ENCODE results near the gene WNT16. TPM values are rescaled to one million over a fixed set of nuclear protein-coding genes. Genes with fewer than 3 reads are reported as not detected.
A peak's percentile ranks its signal among the peaks of the same experiment; 100 is the strongest.
"Not testable (repeated sequence)": the region's sequence is repeated elsewhere in the genome, so short reads cannot be mapped to it uniquely, and the experiment has no call there.

The WNT16 gene, protein sequence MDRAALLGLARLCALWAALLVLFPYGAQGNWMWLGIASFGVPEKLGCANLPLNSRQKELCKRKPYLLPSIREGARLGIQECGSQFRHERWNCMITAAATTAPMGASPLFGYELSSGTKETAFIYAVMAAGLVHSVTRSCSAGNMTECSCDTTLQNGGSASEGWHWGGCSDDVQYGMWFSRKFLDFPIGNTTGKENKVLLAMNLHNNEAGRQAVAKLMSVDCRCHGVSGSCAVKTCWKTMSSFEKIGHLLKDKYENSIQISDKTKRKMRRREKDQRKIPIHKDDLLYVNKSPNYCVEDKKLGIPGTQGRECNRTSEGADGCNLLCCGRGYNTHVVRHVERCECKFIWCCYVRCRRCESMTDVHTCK
- polyA plus RNA-seq (ENCODE audit: low read depth in 6 of 6), result 1 to 10 TPM in 5 of 6 donors, under 1 TPM in 1; 1.00 to 4.3 (median 2.9) TPM

DNA sequence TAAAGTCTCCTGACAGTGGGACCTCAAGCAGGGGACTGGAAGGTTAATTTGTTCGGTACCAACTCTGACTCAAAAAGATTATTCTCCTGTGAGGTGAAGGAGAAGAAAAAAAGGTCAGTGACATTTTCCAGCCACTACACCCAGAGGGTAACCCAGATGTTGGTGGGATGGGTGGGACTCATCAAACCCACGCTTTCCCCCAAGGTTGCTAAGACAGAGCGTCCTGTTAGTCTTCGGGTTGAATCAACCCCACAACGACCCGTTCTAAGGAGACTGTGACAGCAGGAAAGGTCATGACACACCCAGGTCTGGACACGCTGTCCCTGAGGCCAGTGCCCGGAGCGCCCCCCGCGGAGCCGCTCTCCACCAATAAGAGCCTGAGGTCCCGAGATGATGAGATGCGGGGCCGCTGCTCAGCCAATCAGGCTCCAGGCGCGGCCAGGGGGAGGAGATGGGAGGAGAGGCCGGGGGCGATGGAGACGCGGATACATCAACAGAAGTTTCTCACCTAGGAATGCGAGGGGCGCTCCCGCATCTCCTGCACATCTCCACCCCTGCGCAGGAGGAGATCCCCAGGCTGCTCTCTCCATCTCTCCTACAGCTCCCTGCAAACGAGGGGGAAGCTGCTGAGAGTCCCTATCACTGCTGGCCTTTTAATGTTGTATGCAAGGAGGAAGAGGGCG, at the start of gene WNT16:
Gene WNT16 (plus strand): TSS at position 493 of the 683 bp plus-strand sequence. CDS start 293 bp downstream, outside the sequence.
- H3K27me3 Mint-ChIP-seq, result no peaks in the 10 kb centered on the region
- H3K4me3 Mint-ChIP-seq, result peak within 1 kb of the TSS; percentile 95 to 99 (median 96)
- peak; percentile 44 to 51 for ATAC-seq (ENCODE audit: low read depth in 2 of 2)
- peak within 1 kb of the TSS; percentile 38 to 92 (median 68) for H3K27ac Mint-ChIP-seq
- H3K36me3 Mint-ChIP-seq, result peaks cover 0 to 12% of the 10 kb centered on the region in 2 donors
- peaks cover 35 to 44% (median 37%) of the 10 kb centered on the region in 3 donors for H3K4me1 Mint-ChIP-seq
- no peaks in the 10 kb centered on the region for H3K9me3 Mint-ChIP-seq
- peak; percentile 33 for DNase-seq

DNA sequence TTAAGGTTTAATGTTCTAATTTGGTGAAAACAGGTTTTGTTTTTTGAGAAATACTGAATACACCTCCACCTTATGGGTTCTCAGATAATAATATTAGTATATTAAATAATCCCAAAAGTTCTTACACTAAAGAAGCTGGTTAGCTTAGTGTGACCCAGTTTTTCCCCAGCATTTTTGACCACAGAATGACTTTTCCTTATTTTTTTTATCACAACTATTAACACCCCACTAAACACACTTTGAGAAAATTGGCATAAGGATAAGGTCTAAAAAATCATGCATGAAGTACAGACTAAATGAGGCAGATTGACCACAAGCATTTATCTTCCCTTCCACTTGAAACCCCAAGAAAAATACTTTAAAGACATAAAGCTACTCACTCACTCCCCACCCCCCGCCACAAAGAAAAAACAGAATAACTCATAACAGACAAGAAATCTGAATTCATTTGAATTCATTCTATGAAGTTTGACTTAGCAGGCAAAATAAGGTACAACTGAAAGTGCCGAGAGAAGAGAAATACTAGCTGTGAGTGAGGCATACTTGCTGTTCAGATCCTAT, 49.7 kb upstream of the WNT16 start:
- Mint-ChIP-seq H3K27me3 (no peaks in the 10 kb centered on the region), H3K4me3 (no peak overlapping the region), H3K9me3 (peaks cover 0 to 8% (median 4%) of the 10 kb centered on the region in 7 donors), H3K36me3 (peaks cover 30 to 32% of the 10 kb centered on the region in 2 donors), H3K27ac (peak overlapping the region in 2 of 6 donors; percentile 4 to 13), H3K4me1 (peaks cover 25 to 34% (median 27%) of the 10 kb centered on the region in 3 donors)
- DNase-seq, result no peak
- ATAC-seq (ENCODE audit: low read depth in 2 of 2), result no peak

DNA sequence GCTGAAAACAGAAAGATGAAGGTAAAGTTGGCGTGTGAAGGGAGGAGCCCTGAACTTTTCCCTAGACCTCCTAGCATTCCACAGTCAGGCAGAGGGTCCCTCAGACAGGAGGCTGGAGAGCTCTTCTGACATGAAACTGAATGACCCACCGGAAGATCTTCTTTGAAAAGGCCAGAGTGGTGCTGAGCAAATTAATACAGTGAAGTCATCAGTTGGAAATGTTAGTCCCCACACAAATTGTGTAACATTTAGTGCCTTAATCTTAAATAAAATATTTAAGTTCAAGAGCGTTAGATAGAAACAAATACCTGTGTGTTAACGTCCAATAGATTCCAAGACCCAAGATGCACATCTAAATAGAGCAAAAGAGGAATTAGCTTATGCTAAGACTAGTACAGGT, 49.0 kb upstream of the WNT16 start:
- ATAC-seq (ENCODE audit: low read depth in 2 of 2) (no peak), DNase-seq (no peak)
- Mint-ChIP-seq H3K4me3 (no peak overlapping the region), H3K9me3 (peaks cover 0 to 15% (median 11%) of the 10 kb centered on the region in 7 donors), H3K27me3 (no peaks in the 10 kb centered on the region), H3K27ac (no peak overlapping the region), H3K4me1 (peaks cover 25 to 34% (median 30%) of the 10 kb centered on the region in 3 donors), H3K36me3 (peaks cover 35 to 37% of the 10 kb centered on the region in 2 donors)

DNA sequence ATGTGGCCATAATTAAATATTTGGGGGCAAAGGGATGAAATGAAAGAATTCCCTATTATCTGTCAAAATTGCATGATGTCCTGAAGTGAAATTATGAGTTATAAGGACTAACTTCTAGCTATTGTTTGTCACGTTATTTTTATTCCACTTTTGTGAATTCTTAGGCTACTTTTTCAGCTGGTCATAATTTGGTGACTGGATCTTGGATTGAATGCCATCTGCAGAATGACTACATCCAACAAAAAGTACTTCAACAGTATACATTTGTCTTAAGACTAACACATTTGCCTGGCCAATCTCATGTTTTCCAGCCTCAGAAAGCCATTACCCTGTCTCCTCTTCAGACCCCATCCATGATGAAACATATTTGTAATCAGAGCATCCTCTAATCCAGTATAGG, 48.1 kb upstream of the WNT16 start:
- Mint-ChIP-seq H3K4me3 (no peak overlapping the region), H3K9me3 (peaks cover 4 to 23% (median 19%) of the 10 kb centered on the region in 7 donors), H3K4me1 (peaks cover 28 to 38% (median 37%) of the 10 kb centered on the region in 3 donors), H3K36me3 (peaks cover 38 to 45% of the 10 kb centered on the region in 2 donors), H3K27ac (peak overlapping the region in 1 of 6 donors; percentile 3), H3K27me3 (no peaks in the 10 kb centered on the region)
- no peak for ATAC-seq (ENCODE audit: low read depth in 2 of 2)
- no peak for DNase-seq

DNA sequence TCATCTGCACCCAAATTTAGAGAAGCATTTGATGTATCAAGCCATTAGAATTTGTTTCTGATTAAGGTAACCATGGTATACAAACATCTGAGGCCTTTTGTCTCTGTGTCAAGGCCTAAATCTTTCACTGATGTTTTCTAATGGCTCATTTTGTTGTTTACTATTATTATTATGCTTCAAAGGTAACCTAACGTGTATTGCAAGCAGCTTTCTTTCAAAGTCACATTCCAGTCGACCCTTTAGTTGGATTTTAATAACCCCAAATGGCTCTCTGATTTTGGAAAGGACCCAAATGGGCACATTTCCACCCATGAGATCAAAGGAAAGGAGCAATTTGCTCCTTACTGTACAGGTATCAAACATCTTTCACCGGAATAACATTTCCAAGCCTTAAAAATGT, 46.7 kb upstream of the WNT16 start:
- DNase-seq (no peak), ATAC-seq (ENCODE audit: low read depth in 2 of 2) (no peak)
- peaks cover 38 to 49% of the 10 kb centered on the region in 2 donors for H3K36me3 Mint-ChIP-seq
- H3K4me3 Mint-ChIP-seq, result no peak overlapping the region
- no peaks in the 10 kb centered on the region for H3K27me3 Mint-ChIP-seq
- H3K9me3 Mint-ChIP-seq, result peaks cover 12 to 38% (median 34%) of the 10 kb centered on the region in 7 donors
- H3K27ac Mint-ChIP-seq, result no peak overlapping the region
- peaks cover 32 to 44% (median 39%) of the 10 kb centered on the region in 3 donors for H3K4me1 Mint-ChIP-seq

DNA sequence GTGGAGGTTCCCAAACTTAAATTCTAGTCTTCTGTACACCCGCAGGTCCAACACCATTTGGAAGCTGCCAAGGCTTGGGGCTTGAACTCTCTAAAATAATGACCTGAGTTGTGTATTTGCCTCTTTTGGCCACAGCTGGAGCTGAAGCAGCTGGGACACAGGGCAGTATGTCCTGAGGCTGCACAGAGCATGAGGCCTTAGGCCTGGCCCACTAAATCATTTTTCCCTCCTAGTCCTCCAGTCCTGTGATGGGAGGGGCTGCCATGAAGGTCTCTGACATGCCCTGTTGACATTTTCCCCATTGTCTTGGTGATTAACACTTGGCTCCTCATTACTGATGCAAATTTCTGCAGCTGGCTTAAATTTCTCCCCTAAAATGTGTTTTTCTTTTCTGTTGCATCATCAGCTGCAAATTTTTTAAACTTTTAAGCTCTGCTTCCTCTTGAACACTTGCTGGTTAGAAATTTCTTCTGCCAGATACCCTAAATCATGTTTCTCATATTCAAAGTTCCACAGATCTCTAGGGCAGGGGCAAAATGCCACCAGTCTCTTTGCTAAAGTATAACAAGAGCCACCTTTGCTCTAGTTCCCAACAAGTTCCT, 43.6 kb upstream of the WNT16 start:
- DNase-seq, result no peak
- no peak for ATAC-seq (ENCODE audit: low read depth in 2 of 2)
- Mint-ChIP-seq H3K27ac (peak overlapping the region in 1 of 6 donors; percentile 37), H3K36me3 (peaks cover 26 to 40% of the 10 kb centered on the region in 2 donors), H3K4me3 (peak overlapping the region in 1 of 8 donors; percentile 44), H3K4me1 (peaks cover 18 to 36% (median 21%) of the 10 kb centered on the region in 3 donors), H3K9me3 (peaks cover 12 to 57% (median 43%) of the 10 kb centered on the region in 7 donors), H3K27me3 (no peaks in the 10 kb centered on the region)

DNA sequence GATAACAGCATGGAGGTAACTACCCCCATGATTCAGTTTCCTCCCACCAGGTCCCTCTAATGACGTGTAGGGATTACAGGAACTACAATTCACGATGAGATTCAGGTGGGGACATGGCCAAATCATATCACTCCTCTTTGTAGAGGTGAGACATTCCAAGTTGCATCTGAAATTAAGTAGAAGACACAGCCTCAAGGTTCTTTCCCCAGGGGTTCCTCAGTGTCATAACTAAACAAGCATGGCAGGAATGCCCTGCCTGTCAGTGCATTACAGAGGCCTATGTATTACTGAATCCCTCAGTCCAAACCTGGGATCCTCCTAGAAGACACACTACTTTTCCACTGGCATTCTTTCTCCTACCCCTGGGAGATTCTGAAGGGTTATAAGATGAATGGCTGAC, 42.6 kb upstream of the WNT16 start:
- Mint-ChIP-seq H3K4me3 (peak overlapping the region in 3 of 8 donors; percentile 64 to 81 (median 66)), H3K9me3 (peaks cover 12 to 61% (median 43%) of the 10 kb centered on the region in 7 donors), H3K27ac (peak overlapping the region in 5 of 6 donors; percentile 90 to 96 (median 96)), H3K36me3 (peaks cover 26 to 40% of the 10 kb centered on the region in 2 donors), H3K4me1 (peaks cover 18 to 36% (median 21%) of the 10 kb centered on the region in 3 donors), H3K27me3 (no peaks in the 10 kb centered on the region)
- ATAC-seq (ENCODE audit: low read depth in 2 of 2) (no peak), DNase-seq (no peak)

DNA sequence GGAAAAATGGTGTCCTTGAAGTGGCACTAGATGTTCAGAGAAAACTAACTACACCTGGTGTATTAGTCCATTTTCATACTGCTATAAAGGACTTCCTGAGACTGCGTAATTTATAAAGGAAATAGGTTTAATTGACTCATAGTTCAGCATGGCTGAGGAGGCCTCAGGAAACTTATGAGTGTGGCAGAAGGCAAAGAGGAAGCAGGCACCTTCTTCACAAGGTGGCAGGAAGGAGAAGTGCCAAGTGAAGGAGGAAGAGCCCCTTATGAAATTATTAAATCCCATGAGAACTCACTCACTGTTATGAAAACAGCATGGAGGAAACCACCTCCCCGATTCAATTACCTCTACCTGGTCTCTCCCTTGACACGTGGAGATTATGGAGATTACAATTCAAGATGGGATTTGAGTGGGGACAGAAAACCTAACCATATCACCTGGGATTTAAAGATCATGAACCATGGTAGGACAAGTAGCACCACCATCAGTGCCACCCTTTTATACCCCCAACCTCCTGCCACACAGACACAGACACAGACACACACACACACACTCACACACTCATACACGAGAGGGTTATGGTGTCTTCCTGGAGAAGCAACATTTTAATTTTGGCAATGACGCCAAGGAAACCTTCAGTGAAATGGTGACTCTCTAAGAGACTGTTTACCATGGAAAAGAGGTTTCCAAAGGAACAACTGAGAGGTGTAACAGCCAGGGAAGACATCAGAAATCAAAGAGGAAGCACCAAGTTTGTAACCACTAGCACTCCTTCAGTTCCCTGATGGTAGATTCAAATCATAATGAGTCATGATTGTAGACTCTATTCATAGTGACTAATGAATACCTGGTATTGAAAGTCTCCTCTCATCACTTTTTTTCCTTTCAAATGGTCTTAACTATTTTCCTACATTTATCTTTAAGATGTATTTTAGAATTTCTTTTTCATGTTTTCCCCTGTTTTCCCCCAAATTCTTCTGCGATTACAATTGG, 41.8 kb upstream of the WNT16 start:
- Mint-ChIP-seq H3K4me1 (peaks cover 19 to 39% (median 27%) of the 10 kb centered on the region in 3 donors), H3K27me3 (no peaks in the 10 kb centered on the region), H3K36me3 (peaks cover 28 to 43% of the 10 kb centered on the region in 2 donors), H3K9me3 (peaks cover 12 to 69% (median 46%) of the 10 kb centered on the region in 7 donors), H3K27ac (peak overlapping the region; percentile 79 to 96 (median 94)), H3K4me3 (peak overlapping the region in 5 of 8 donors; percentile 26 to 70 (median 64))
- peak; percentile 93 to 95 for ATAC-seq (ENCODE audit: low read depth in 2 of 2)
- peak; percentile 48 for DNase-seq

DNA sequence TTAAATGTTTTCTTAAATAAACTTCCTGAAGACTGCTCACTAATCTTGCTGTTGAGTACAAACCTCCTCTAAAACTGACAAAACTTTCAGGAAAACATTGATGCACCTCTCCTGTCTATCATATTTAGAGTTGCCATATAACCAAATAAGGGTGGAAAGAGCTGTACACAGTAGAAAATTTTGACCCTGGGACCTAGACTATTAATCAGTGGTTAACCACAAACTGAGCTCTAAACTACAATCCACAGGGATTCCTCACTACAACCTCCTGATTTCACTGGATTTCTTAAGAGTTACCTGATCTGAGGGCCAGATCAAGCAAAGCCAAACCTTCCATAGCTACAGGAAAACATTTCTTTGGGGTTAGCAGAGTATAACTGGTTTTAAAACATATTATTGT, 39.9 kb upstream of the WNT16 start:
- Mint-ChIP-seq H3K4me1 (peaks cover 23 to 34% (median 25%) of the 10 kb centered on the region in 3 donors), H3K36me3 (peaks cover 32 to 45% of the 10 kb centered on the region in 2 donors), H3K27me3 (no peaks in the 10 kb centered on the region), H3K27ac (peak overlapping the region in 1 of 6 donors; percentile 21), H3K4me3 (no peak overlapping the region), H3K9me3 (peaks cover 15 to 69% (median 48%) of the 10 kb centered on the region in 7 donors)
- no peak for ATAC-seq (ENCODE audit: low read depth in 2 of 2)
- DNase-seq, result no peak

DNA sequence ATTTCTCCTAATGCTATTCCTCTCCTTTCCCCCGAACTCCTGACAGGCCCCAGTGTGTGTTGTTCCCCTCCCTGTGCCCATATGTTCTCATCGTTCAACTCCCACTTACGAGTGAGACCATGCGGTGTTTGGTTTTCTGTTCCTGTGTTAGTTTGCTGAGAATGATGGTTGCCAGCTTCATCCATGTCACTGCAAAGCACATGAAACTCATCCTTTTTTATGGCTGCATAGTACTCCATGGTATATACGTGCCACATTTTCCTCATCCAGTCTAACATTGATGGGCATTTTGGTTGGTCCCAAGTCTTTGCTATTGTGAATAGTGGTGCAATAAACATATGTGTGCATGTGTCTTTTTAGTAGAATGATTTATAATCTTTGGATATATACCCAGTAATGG, 38.9 kb upstream of the WNT16 start:
- not testable (repeated sequence) for ATAC-seq (ENCODE audit: low read depth in 2 of 2); H3K27me3 Mint-ChIP-seq; DNase-seq; H3K4me3 Mint-ChIP-seq
- peaks cover 23 to 29% (median 24%) of the 10 kb centered on the region in 3 donors for H3K4me1 Mint-ChIP-seq
- peaks cover 33 to 38% of the 10 kb centered on the region in 2 donors for H3K36me3 Mint-ChIP-seq
- H3K9me3 Mint-ChIP-seq, result peaks cover 17 to 64% (median 38%) of the 10 kb centered on the region in 7 donors
- H3K27ac Mint-ChIP-seq, result peak overlapping the region in 2 of 6 donors; percentile 71 to 72

DNA sequence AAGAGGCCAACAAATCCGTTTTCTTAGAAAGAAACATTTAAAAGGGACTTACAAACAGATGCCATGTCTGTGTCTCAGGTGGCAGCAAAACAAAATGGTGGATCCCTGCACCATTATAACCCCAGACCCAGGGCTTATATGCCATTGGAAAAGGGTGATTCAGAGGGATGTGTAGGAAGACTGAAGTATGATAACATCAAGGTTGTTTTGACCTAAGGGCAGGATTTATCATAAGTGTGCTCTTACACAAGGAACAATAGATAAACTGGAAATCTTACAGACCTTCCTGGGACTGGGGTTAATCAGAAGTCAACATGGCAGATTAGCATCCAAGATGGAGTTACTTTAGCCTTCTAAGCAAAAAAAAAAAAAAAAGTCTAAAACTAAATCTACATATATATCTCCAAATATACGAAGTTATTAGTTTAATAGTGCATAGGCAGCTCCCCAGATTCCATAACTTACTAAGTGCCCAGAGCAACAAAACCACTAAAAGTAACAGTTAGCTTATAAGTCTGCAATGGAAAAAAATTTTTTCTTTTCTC, 34.3 kb upstream of the WNT16 start:
- peaks cover 5 to 9% (median 8%) of the 10 kb centered on the region in 3 donors for H3K4me1 Mint-ChIP-seq
- no peak overlapping the region for H3K27ac Mint-ChIP-seq
- ATAC-seq (ENCODE audit: low read depth in 2 of 2) (no peak), DNase-seq (no peak)
- no peaks in the 10 kb centered on the region for H3K27me3 Mint-ChIP-seq
- H3K4me3 Mint-ChIP-seq, result no peak overlapping the region
- peaks cover 0 to 23% (median 10%) of the 10 kb centered on the region in 7 donors for H3K9me3 Mint-ChIP-seq
- peaks cover 16 to 17% of the 10 kb centered on the region in 2 donors for H3K36me3 Mint-ChIP-seq
